Liver (tissue), 3 donors: Measurements from ENCODE around the gene ZSCAN16.

Source experiments
- JUND ChIP-seq, 2 donors: IDR thresholded peaks; 2 replicates each; pipeline ENCODE4 v1.6.1; 2016; ENCODE audit warnings: antibody characterized with exemption in 2 of 2
- NR2F2 ChIP-seq: IDR thresholded peaks from 2 replicates; pipeline ENCODE4 v1.6.1; 2016; ENCODE audit warnings: antibody characterized with exemption
- RAD21 ChIP-seq, 2 donors: IDR thresholded peaks; 2 replicates each; pipeline ENCODE4 v1.6.1; 2016; ENCODE audit warnings: antibody characterized with exemption in 2 of 2, mild to moderate bottlenecking in 2 of 2
- TF ChIP-seq, protein P1 (sequence below): fragments of 150-350 bp; IDR thresholded peaks from 2 replicates; pipeline ENCODE4 v1.5.1; 2017; ENCODE audit warnings: improper control_type of control experiment, low read depth, low read length; ENCODE audit not compliant: missing input control
- TF ChIP-seq, protein P2 (sequence below): IDR thresholded peaks from 2 replicates; pipeline ENCODE4 v1.6.1; 2016; ENCODE audit warnings: antibody characterized with exemption
- donor health status: healthy.
- donor health status: healthy.

DNA sequence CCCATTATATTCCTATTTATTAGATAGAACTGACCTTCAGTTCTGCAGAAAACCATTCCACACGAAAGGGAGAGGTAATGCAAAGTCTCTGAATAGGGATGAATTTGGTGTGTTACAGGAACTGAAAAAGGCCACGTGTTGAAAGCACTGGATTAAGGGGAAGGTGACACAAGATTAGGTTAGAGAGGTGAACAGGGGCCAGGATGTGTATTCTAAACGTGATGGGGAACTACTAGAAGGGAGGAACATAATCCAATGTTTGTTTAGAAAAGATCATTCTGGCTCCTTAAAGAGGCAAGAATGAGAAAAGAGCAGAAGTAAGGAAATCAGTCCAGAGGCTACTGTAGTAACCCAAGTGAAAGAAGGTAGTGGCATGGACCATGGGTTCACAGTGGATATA, 11.0 kb downstream of the ZSCAN16 start:
- TF ChIP-seq, protein P1, sequence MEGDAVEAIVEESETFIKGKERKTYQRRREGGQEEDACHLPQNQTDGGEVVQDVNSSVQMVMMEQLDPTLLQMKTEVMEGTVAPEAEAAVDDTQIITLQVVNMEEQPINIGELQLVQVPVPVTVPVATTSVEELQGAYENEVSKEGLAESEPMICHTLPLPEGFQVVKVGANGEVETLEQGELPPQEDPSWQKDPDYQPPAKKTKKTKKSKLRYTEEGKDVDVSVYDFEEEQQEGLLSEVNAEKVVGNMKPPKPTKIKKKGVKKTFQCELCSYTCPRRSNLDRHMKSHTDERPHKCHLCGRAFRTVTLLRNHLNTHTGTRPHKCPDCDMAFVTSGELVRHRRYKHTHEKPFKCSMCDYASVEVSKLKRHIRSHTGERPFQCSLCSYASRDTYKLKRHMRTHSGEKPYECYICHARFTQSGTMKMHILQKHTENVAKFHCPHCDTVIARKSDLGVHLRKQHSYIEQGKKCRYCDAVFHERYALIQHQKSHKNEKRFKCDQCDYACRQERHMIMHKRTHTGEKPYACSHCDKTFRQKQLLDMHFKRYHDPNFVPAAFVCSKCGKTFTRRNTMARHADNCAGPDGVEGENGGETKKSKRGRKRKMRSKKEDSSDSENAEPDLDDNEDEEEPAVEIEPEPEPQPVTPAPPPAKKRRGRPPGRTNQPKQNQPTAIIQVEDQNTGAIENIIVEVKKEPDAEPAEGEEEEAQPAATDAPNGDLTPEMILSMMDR: no peak
- TF ChIP-seq RAD21 (IDR thresholded peaks at IDR 0.05) (no peak), NR2F2 (no peak), JUND (IDR thresholded peaks at IDR 0.05) (no peak)
- TF ChIP-seq, protein P2, sequence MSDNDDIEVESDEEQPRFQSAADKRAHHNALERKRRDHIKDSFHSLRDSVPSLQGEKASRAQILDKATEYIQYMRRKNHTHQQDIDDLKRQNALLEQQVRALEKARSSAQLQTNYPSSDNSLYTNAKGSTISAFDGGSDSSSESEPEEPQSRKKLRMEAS: no peak
